ENCODE measurements around the gene STIM2.
"Not testable (repeated sequence)": the region's sequence is repeated elsewhere in the genome, so short reads cannot be mapped to it uniquely, and the experiment has no call there.

STIM2 gene

DNA sequence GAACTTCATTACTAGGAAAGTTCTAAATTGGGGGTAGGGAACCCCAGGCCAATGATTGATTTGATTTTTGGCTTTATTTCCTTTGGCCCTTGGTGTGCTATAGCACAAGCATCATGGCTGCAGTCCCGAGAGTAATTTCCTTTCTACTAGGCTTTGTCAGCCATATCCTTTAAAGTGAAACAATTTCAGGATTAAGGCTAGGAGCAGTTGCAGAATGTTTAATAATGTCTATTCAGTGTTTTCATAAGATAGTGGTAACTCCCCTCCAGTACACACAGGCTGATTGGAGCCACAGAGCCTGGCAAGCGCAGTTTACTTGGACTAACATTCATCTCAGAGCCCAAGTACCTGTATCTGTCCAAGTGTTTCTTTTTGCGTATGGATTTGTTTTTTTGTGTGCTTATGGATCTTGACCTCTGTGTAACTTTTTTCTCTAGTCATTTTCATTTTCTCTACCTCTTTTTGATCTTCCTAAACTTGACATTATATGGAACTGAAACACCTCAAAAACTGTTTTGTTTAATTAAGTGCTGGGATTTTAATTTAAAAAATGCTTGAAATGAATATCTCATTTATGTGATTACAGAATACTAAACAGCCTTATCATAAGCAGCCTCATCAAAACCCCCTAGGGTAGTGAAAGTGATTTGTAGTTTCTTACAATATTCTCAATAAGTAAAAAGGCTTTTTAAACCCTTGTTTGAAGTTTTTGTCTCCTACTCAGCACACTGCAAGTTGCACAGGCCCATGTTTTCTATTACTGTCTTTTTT, 7.5 kb downstream of the STIM2 start:
- DNase-seq (ENCODE audit: low read depth in 2 of 2): no peak

DNA sequence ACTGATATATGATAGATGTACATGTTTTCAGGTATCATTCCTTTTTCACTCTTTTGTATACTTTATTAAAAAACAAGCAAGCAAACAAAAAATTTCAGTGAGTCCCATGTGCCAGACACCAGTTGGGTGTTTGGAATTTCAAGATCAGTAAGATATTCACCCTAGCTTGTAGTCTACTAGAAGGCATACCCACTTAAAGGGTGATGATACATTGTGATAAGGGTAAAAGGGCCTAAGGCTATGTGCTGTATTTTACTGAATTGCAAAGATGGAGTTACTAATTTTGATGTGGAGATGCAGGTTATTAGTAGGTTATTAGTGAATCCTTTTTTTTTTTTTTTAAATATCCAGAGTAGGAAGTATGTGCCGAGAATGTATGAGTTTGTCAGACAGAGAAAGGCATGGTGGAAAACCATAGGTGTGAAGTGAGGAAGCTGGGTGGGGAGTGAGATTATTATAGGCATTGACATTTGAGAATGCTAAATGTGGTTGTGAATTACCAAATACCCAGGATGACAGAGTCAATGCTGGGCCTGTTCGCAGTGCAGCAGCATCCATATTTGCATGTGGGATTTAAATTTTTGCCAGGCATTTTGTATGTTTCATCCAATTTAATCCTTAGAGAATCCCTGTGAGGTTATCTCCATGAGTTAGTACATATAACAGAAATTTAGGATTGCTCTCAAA, 10.1 kb downstream of the STIM2 start:
- no peak for DNase-seq (ENCODE audit: low read depth in 2 of 2)

DNA sequence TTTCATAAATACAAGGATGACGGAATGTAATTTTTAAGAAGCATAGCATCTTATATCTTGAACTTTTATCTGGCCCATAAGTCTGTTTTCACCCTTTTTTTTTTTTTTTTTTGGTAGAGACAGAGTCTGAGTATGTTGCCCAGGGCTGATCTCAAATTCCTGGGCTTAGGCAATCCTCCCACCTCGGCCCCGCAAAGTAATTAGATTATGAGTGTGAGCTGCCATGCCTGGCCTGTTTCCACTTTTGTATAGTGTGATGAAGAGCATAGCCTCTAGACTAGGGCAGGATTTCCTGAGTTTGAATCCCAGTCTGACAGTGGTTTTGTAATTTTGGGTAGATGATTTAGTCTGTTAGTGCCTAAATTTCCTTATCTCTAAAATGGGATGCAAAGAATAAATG, 11.0 kb downstream of the STIM2 start:
- DNase-seq (ENCODE audit: low read depth in 2 of 2): no peak

DNA sequence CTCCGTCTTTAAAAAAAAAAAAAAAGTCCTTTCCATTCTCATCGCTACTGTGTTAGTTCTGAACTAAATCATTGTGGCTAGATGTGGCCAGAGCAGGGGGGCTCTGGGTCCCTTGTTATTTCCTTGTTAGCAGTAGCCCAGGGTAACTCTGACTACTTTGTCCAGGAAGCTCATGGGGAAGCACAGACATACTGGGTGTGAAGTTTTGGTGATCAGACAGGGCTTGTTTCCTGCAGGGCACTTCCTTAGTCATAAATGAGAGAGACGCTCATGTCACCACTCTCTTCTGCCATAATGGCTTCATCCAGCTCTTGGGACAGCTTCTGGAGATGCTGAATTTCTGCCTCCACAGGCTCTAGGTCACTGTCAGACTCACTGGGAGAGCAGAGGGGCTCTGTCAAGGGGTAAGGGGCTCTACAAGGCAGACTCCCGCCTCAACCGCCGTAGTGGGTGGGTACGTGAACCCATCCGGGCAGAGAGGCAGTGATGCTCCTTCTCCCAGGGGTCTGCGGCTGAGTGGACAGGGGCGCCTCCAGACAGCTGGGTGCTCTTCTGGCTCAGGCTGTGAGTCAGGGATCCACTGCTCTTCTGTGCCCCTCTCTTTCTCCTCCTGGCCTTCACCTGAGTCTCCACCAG, 12.9 kb downstream of the STIM2 start:
- peak; percentile 43 to 44 for DNase-seq (ENCODE audit: low read depth in 2 of 2)

DNA sequence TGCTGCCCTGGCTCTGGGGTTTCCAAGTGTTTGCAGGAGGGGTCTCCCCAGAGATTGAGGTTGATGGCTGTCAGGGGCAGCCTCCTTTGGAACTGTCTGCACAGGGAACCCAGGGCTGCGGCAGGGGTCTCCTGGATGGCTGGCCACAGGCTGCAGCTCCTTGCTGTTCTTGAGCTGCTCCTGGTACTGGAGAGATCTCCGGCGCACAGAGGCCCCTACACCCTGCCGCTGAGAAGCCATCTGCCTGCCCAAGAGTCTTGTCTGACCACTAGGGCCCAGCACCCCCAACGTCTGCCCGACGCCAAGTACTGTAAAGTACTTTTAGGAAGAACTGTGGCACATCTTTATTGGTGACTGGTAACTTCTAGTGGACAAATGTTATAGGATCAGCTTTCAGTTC, 13.5 kb downstream of the STIM2 start:
- DNase-seq (ENCODE audit: low read depth in 2 of 2): no peak

DNA sequence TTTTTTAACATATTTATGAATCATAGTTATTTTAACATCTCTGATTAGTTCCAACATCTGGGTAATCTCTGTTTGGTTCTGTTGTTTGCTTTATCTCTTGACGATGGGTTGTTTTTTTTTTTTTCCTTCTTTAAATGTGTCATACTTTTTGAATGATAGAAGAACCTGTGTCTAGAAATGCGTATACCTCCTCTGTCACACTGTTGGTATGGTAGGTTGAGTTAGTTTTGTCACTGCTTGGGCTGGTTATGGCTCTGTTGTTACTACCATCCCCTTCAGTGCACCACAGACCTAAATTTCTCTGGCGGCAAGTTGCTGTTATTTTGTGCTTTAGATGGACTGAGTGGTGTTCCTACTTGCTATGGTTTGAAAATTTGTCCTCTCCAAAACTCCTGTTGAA, 16.8 kb downstream of the STIM2 start:
- DNase-seq (ENCODE audit: low read depth in 2 of 2): no peak

DNA sequence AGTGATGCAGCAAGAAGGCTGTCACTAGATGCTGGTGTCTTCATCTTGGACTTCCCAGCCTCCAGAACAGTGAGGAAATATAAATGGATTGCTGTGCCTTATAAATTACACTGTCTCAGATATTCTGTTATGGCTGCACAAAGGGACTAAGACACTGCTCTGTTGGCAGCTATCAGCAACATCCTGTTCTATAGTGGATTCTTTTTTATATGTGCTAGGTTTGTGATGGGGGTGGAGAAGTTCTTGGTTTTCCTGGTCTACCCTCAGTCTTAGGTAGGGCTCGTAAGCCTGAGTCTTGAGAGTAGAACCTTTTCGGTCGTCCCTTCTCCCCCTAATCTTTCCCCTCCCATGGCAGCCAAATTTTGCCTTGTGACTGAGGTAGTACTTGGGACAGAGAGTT, 17.3 kb downstream of the STIM2 start:
- no peak for DNase-seq (ENCODE audit: low read depth in 2 of 2)

DNA sequence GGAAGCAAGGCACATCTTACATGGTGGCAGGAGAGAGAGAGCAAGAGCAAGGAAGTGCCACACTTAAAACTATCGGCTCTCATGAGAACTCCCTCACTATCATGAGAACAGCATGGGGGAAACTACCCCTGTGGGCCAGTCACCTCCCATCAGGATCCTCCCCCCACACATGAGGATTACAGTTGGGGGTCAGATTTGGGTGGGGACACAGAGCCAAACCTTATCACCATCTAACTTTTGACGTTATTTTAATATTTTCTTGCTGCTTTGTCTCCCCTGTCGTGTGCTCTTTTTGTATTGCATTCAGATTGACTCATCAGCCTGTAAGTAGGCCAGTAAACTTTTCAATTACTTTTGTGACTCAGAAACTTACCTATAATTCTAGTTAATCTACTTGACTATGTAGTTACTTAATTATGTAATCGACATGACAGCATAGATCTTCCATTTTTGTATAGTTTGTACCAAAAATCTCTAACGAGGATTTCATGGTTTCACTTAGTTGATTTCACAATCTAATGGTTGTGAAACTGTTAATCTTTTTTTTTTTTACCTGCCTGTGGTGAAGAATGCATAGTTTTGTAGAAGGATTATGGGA, 18.3 kb downstream of the STIM2 start:
- DNase-seq (ENCODE audit: low read depth in 2 of 2): no peak

DNA sequence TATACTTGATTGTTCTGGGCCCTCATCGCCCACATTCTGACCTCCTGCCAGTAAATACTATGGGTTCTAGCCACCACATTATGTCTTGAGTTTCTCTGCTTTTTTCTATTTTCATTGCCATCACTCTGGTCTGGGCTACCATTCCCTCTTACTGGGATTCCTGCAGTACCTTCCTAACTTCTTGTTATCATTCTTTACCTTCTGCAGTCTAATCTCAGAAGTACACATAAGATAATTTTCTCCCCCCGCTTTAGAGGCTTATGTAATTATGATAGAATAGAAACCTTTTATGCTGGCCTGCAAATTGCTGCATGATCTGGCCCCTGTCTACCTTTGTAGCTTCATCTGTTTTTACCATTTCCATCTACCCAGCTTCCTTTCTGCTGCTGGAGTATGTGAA, 19.2 kb downstream of the STIM2 start:
- no peak for DNase-seq (ENCODE audit: low read depth in 2 of 2)

DNA sequence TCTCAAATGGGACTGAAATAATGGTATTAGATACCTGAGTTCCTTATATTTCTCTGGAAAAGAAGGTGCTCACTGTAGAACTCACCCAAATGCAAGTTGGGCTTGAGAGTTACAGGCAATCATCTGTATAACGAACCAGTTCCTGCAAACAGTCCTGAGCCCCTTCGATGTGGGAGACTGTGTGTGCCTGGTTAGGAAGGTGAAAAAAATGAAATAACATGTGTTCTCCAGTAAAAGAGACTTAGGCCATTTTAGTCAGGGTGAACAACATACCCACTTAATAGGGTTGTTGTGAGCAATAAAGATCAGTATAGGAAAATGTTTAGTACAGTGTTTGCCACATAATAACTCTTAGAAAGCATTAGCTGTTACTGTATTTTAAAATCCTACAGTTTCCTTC, 23.4 kb downstream of the STIM2 start:
- DNase-seq (ENCODE audit: low read depth in 2 of 2): no peak

DNA sequence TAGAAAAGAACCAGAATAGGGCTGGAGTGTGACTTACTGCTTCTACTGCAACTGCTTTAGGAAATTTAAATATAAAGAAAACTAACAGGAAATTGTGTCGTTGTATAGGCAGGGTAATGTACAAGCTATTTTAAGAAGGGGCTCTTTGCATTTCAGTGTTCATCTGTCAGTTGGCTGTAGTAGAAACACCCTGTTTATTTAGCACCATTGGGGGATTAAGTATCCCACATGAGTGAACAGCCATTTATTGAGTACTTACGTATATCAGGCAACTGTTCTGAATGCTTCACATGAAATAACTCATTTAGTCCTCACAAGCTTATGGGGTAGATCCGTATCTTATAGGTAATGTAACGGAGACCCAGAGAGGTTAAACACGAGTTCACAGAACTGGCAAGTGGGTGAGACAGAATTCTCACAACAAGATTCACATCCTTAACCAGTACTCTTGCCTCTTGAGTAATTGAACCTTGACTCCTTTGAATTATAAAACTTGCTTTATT, 23.9 kb downstream of the STIM2 start:
- no peak for DNase-seq (ENCODE audit: low read depth in 2 of 2)

DNA sequence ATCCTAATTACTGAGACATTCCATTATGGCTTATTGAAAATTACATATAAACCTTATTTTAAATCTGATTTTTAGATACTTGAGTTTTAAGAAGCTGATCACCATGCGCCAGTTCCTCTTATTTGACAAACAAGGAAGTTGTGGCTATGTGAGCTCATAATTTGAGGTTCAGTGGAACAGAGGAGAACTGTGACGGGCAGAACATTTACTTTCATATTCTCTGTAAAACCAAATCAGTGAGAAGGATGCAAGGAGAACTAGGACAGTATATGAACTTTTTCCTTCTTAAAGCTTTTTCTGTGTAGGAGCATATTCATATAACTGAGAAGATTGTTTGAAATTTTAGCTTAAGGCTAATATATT, 25.3 kb downstream of the STIM2 start:
- no peak for DNase-seq (ENCODE audit: low read depth in 2 of 2)

DNA sequence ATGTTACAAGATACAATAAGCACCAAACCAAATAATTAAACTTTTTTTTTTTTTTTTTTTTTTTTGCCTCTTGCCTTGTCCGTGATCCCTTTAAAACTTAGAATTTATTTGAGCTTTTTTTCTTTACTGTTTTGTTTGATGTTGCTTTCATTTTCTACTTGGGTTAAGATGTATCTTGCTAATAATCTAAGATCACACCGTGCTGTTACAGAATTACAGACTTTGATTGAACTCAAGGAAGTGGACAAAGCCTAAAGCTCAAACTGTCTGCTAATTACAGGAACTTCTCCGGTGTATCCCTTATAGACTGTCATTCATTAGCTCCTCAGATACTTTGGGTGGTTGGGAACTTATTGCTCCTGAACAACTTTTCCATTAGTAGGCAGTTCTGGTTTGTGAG, 26.5 kb downstream of the STIM2 start:
- DNase-seq (ENCODE audit: low read depth in 2 of 2): no peak

DNA sequence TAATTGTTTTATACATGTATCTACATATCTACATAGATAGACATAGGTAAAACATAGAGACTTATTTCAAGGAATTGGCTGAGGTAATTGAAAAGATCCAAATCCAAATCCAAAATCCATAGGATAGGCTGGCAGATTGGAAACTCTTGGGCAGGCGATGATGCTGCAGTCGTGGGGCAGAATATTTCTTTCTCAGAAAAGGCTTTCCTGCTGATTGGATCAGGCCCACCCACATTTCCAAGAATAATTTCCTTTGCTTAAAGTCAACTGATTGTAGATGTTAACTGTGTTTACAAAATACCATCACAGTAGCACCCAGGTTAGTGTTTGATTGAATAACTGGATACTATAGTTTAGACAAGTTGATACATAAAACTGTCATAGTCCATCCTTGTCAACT, 27.2 kb downstream of the STIM2 start:
- DNase-seq (ENCODE audit: low read depth in 2 of 2): no peak

DNA sequence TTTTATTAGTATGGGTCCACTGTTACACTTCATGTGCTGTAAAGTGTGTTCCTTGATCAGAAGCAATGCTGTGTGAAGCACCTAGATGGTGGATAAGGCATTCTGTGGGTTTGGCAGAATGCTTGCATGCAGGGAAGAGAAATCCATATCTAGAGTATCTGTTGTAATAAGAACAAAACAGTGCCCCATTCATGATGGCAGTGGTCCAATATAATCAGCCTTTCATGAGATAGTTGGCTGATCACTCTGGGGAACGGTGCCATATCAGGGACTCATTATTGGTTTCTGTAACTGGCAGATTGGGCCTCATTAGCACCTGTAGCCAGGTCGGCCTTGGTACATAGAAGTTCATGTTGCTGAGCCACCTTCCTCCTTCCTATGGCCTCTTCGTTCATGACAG, 28.7 kb downstream of the STIM2 start:
- DNase-seq (ENCODE audit: low read depth in 2 of 2): no peak

DNA sequence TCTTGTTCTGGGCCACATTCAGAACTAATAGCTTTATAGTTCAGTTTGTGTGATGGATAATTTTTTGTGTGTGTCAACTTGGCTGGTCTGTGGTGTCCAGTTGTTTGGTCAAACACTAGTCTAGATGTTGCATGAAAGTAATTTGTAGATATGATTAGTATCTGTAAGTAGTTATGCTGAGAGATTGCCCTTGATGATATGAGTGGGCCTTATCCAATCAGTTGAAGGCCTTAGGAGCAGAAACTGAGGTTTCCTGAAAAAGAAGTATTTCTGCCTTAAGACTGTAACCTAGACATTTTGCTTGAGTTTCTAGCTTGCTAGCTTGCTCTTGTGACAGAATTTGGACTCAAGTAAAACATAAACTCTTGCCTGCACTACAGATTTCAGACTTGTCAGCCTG, 30.4 kb downstream of the STIM2 start:
- DNase-seq (ENCODE audit: low read depth in 2 of 2): no peak

DNA sequence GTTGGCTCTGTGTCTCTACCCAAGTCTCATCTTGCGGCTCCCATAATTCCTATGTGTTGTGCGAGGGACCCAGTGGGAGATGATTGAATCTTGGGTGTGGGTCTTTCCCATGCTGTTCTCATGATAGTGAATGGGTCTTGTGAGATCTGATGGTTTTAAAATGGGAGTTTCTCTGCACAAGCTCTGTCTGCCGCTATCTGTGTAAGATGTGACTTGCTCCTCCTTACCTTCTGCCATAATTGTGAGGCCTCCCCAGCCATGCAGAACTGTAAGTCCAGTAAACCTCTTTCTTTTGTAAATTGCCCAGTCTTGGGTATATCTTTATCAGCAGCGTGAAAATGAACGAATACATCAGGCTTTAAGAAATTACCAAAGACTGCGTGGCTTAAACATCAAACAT, 31.2 kb downstream of the STIM2 start:
- no peak for DNase-seq (ENCODE audit: low read depth in 2 of 2)

DNA sequence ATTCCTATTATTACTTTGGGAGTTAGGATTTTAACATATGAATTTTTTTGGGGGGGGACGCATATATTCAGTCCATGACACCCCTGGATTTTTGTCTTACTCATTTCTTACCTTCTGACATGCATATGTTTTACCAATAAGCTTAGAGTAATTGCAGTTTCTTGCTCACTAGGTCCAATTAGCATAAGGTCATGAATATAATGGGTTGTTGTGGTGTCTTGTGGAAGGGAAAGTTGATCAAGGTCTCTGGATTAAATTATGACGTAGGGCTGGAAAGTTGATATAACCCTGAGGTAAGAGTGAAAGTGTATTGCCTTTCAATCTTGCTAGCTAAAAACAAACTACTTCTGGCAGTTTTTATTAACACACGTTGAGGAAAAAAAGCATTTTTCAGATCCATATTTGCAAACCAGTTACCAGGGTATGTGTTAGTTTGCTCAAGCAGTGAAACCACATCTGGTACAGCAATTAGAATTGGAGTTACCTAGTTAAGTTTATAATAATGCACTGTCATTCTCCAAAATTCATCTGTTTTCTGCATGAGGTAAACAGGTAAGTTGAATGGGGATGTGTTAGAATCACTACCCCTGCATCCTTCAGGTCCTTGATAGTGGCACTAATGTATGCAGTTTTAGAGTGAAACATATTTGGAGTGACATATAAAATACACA, 32.0 kb downstream of the STIM2 start:
- no peak for DNase-seq (ENCODE audit: low read depth in 2 of 2)

DNA sequence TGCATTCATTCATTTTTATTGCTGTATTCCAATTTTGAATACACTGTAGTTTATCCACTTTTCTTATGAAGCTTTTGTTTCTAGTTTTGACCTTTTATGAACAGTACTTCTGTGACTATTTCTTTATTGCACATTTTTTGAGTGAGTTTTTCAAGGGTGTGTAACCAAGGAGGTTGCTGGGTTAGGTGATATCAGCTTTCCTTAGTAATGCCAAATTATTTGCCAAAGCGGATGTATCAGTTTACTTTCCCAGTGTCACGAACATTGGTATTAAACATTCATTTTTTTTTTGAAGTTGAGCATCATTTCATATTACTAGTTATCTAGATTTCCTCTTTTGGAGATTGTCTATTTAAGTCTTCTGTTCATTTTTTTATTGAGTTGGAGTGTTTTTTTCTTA, 32.9 kb downstream of the STIM2 start:
- no peak for DNase-seq (ENCODE audit: low read depth in 2 of 2)

DNA sequence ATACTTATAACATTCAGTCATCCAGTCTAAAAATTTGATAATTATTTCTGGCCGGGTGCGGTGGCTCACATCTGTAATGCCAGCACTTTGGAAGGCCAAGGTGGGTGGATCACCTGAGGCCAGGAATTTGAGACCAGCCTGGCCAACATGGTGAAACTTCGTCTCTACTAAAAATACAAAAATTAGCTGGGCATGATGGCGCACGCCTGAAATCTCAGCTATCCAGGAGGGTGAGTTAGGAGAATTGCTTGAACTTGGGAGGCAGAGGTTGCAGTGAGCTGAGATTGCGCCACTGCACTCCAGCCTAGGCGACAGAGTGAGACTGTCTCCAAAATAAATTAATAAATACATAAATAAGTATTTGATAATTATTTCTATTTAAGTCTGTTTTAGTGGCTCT, 34.2 kb downstream of the STIM2 start:
- DNase-seq (ENCODE audit: low read depth in 2 of 2): not testable (repeated sequence)

DNA sequence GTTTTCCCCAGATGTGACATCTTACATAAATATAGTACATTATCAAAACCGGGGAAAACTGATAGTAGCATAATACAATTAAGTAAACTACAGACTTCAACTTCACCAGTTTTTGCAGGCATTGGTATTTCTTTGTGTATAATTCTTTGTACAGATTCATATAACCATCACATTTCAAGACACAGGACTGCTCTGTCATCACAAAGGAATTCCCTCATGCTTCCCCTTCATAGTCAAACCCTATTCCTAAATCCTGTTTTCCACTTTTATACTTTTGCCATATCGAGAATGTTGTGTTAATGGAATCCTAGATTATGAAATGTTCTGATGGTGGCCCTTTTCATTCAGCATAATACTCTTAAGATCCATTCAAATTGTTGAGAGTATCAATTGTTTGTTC, 36.0 kb downstream of the STIM2 start:
- no peak for DNase-seq (ENCODE audit: low read depth in 2 of 2)

DNA sequence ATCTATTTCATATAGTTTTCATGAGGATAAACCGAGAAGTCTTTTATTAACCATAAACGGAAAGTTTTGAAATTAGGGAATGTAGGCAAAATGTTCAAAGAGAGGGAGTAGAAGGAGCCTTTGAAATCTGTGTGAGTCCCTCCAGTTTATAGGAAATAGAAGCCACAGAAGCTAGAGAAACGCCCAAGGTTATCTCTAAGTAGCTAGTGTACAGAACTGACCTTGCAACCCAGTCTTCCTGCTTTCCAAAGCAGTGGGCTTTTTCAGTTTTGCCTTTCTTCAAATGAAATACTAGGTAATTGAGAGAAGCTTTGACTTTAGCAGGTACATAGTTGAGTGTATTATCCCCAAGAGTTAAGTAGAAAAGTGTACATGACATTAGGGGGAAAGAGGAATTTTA, 39.4 kb downstream of the STIM2 start:
- DNase-seq (ENCODE audit: low read depth in 2 of 2): no peak

Data from stimulated activated CD8-positive, alpha-beta memory T cell treated with anti-CD3 and anti-CD28 coated beads, Interleukin-7, amount 100 ng/mL, for 4 hours (primary cell).